HG02852 (cell line): Measurements from ENCODE around the gene MYO7A.
"Not testable (repeated sequence)": the region's sequence is repeated elsewhere in the genome, so short reads cannot be mapped to it uniquely, and the experiment has no call there.

Source experiments
- ATAC-seq: cut with Tn5 transposase; IDR thresholded peaks from one replicate; pipeline ENCODE4 v1.9.1; 2021; ENCODE audit warnings: mild to moderate bottlenecking, moderate library complexity; ENCODE audit not compliant: unreplicated experiment

Gene MYO7A

DNA sequence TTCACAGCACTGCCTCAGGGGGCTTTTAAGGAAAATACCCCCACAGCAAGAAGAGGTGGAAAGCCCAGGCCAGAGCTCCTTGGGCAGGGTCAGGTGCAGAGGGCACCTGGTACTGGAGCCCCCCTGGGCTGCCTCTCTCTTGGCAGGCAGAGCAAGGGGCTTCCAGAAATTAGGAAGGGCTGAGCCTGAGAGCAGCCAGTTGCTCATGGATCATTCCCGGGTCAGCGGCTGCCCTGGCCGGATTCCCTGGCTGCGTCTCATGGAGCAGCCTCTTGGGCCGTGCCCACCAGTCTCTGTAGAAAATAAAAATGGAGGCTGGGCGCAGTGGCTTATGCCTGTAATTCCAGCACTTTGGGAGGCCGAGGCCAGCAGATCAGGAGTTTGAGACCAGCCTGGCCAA lies 35.7 kb upstream of the MYO7A start:
- no peak for ATAC-seq

DNA sequence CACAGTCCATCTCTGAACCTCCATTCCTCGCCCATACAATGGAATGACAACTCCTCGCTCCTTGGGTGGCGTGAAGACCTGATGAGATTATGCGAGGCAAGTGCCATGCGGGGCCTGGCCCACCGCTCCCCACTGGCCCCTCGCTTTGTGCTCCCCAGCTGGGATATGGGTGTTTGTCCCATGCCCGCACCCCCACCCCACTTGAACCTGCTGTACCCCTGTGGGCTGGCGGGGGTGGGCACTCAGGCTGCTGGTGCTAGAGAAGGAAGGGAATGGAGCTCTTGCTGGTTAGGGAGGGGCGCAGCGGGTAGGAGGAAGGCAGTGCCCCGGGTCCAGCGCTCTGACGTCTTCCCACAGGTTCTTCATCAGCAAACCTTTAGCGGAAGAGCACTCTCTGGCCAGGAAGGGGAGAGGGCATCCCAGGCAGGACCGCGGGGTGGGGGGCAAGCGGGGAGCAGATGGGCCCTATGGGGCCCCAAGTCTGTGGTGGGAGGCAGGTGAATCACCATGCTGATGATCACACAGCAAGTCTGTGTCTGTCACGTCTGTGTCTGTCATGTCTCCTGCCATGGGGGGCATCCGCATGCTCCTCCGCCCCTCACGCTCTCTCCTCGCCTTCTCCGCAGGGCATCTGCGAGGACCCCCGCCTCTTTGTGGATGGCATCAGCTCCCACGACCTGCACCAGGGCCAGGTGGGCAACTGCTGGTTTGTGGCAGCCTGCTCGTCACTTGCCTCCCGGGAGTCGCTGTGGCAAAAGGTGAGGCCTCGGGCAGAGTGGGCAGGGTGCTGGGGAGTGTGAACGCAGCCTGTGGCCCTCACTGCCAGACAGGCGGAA lies 34.8 kb upstream of the MYO7A start:
- ATAC-seq: no peak

DNA sequence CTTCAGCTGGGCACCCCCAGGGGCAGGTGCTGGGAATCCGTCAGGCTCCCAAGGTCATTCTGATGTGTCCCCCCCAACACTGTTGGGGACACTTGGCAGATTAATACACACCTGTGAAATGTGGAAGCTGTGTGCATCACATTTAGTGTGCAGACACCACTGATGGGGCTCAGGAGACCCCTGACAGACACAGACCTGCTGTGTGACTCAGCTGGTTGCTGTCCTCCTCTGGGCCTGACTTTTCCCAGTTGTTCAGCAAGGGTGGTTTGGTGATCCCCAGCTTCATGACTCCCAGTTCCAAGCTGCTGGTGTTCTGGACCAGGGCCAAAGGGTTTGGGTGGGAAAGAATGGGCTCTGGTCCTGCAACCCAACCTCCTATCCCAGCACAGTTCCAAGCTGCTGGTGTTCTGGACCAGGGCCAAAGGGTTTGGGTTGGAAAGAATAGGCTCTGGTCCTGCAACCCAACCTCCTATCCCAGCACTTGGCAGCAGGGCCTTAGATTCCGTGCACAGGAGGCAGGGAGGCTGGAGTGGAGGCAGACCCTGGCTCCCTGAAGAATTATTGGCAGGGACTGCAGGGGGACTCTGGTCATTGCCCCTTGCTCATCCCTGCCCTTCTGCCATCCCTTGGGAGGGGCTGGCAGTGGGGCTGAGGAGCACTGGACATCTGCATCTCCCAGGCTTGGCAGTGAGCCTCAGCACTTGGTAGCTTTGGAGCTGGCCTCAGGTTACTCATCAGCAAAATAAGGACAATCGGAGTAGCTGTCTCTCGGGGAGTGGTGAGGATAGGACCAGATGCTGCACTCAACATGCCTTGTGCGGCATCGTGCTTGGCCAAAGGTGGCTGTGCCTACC lies 33.8 kb upstream of the MYO7A start:
- no peak for ATAC-seq

DNA sequence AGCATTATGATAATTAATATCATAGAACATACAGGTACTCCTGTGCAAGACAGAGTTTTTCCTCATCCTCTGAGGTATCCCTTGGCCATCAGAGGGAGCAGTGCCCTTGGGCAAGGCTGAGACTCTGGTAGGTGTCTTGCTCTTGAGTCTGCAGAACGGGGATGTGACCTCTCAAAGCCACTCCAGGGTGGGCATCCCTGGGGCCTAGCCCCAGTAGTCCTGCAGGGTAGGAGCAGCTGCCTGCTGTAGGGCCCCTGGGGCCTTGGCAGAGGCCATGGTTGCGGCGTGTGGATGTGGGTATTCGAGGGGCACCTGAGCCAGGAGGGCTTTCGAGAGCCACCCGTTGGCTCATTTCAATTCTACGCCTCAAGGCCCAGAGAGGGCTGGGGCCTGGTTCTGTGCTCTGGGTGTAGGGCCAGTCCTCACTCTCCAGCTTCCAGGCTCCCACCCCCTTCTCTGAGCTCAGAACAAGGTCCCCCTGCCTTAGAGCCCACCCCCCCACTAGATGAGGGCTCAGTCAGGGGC lies 33.1 kb upstream of the MYO7A start:
- no peak for ATAC-seq

DNA sequence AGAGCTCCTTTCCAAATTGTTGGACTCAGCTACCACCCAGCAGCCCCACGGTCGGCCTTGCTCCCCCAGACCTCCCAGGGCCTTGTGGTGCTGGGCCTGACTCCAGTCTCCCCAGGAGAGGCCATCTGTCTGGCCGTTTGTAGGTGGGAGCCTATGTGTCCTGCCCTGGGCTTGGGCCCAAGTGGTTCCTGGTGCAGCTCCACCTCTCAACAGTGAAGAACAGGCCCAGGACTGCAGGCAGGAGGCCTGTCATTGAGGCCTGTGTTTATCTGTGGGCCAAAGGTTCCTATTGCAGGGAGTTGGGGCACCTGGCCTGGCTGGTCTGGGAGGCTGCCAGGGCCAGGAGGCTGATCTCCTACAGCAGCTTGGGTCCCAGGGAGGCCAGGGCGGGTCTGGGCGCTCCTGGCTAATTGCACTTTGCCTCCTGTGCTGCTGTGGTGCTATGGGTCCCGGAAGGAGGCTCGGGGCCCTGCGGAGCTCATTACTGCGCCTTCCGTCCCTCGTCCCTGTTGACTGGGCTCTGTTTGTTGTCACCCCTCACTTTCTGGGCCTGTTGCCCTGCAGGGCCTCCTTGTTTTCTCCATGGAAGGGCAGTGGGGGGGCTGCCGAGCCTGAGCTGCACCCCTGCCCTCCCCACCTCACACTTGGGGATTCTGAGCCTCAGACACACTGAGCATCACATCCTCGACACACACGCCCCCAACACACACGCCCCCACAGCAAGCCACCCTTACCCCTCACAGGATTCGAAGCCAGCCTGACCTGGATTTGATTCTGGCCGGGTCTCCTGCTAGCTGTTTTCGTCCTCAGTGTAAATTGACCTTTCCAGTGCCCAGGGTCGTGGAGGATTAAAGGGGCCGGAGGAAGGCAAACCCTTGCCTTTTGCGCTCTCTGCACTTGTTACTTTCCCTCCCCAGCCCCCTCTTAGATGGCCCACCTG lies 32.2 kb upstream of the MYO7A start:
- ATAC-seq: no peak

DNA sequence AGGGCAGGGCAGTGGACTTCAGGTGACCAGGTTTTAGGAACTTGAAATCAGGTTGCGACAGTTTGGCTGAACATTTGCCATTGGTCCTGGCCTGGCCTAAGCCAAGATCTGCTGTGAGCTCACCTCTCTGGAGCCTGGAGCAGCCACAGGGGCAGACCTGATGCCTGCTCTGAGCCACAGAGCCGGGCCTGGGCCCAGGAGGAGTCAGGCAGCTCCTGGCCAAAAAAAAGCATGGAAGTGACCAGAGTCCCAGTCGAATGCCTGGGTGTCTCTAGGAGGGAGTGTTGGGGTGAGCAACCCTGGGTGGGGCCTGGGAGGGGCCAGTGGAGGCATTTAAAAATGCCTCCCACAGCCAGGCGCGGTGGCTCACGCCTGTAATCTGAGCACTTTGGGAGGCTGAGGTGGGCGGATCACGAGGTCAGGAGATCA lies 31.4 kb upstream of the MYO7A start:
- ATAC-seq: no peak

DNA sequence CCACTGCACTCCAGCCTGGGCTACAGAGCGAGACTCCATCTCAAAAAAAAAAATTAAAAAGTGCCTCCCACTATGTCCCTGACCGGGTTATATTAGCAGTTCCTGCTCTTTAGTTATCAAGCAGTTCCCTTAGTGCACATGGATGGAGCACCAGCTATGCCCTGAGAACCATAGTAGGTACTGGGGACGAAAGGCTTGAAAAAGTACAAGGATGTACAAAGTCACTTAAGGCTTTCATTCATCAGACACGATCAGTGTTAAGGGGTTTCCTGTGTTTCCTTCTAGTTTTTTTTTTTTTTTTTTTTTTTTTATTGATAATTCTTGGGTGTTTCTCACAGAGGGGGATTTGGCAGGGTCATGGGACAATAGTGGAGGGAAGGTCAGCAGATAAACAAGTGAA lies 30.9 kb upstream of the MYO7A start:
- ATAC-seq: not testable (repeated sequence)

DNA sequence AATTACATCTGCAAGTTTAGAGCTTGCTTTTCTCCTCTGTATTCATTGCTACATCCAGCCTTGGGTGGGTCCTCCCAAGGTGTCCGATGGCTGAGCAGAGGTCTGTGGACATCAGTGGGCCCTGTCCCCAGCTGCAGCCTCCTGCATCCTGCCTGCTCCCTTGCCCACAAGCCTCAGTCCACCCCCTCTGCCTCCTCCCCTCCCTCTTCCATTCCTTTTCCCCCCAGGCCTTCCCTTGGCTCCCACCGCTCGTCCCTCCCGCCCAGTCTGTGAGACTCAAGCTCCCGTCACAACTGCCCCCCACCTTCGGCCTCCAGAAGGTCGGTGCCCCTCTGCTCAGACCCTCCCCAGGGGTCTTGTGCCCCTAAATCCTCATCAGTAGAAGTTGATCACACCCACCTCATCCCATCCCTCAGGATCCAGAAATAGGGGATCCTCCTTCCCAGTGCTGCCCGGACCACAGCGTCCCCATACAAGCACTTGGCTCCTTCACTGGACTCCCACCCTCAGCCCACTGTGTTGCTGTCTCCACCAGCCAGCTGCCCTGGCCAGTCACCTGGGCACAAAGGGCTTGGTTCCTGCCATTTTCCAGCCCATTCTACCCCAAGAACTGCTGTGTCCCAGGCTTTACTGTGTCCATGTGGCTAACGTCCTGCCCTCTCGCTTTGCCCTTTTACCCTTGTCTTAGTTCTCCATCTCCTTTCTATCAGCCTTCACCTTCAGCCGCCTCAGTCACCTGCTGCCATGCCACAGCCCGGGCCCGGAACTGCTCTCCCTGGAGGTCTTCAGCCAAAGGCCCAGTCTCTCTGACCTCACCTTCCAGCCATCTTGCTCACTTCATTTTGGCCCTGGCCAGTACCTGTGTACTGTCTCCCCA lies 27.6 kb upstream of the MYO7A start:
- no peak for ATAC-seq

DNA sequence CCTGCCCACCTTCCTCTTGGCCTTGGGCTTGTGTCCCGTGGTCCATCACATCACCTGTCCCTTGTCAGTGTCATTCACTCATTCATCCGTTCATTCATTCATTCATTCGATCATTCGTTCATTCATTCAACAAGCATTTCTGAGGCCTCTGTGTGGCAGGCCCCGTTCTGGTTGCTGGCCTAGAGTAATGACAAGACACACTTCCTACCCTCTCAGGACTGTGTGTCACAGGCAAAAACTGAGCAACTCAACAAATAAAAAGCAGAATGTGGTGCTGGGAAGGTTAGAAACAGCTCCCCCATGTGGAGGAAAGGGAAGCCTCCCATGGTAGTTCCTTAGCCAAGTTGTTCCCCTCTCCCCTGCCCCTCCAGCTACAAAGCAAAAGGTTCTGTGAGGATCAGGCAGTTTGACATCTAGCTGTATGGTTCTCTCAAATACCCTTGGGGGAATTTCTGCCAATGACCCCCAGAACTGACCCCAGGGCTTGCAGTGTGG lies 27.0 kb upstream of the MYO7A start:
- ATAC-seq: no peak

DNA sequence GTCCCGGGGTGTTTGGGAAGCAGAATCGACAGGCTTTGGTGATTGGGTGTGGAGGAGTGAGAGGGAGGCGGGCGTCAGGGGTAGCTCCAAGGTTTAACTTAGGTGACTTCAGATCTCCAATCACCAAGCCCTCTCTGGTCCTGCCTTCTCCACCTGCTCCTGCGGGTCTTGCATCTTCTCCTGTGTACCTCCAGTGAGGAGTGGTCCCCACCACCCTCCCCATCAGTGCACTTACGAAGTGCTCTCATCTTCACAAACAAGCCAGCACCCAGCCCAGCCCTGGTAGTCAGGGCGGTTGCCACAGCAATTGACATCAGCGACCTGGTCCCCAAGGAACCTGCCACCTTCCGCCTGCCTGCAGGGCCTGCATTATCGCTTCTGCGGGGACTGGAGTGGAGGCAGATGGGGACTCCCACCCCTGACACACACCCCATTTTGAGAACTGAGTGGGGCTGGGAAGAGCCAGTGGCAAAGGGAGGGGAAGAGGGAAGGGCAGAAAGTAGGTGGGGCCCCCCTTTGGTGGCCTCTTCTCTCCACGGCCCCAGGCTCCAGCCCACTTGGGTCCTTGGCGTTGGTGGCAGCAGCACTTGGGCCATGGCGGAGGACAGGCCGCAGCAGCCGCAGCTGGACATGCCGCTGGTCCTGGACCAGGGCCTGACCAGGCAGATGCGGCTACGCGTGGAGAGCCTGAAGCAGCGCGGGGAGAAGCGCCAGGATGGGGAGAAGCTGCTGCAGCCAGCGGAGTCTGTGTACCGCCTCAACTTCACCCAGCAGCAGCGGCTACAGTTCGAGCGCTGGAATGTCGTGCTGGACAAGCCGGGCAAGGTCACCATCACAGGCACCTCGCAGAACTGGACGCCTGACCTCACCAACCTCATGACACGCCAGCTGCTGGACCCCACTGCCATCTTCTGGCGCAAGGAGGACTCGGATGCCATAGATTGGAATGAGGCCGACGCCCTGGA lies 25.5 kb upstream of the MYO7A start, which contains the start of gene OMP:
Gene OMP, plus strand, starts transcription at position 595 of the 965 bp plus-strand sequence. Its CDS starts 0 bp downstream, at position 595.
- no peak for ATAC-seq

DNA sequence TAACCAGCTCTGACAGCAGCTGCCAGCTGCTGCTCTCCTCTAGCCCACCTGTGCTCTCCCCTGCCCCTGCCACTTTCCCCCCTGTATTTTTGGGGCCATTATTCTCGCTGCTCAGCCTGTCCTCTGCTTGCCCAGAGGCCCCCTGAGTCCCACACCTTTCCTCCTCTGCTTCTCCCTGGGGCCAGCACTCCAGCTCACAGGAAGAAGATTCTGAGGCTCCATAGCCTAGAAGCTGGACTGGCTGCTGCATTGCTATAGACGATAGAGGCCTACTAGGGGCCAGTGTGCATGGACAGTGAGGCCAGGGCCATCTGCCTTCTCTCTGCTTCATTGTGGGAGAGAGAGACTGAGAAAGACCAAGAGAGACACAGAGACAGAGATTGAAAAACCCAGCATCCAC lies 24.7 kb upstream of the MYO7A start:
- no peak for ATAC-seq

DNA sequence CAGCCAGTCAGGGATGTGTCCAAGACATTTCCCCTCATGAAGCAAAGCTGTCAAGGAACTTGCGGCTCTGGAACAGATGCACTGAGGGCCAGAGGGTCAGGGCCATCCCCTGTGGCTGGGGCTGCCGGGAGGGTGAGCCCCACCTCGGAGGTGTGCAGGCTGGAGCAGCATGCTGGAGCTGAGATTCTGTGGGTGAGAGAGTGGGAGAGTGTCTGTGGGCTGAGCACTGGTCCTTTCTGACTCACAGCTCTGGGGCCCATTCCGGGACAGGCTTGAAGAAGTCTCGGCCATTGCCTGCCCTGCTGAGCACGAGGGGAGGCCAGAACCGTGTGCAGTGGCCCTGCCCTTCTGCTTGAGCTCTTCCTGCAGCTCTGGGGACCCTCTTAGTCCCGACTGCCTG lies 23.3 kb upstream of the MYO7A start:
- no peak for ATAC-seq

DNA sequence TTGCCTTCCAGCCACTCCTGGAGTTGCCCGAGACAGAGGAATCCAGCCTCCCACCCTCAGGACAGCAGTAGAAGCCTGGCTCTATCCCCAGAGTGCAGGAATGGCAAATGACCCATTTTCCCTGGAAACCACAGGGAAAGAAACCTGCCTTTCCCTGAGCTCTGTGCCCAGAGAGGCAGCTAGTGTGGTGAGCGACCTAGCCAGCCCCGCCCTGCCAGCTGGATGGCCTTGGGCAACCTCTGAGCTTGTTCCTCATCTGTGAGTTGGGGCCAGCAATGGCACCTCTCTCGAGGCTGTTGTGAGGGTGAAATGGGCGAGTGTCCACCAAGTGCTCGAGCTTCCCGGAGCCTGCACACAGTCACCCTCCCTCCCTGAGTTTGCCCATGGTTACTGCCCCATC lies 21.7 kb upstream of the MYO7A start:
- no peak for ATAC-seq

DNA sequence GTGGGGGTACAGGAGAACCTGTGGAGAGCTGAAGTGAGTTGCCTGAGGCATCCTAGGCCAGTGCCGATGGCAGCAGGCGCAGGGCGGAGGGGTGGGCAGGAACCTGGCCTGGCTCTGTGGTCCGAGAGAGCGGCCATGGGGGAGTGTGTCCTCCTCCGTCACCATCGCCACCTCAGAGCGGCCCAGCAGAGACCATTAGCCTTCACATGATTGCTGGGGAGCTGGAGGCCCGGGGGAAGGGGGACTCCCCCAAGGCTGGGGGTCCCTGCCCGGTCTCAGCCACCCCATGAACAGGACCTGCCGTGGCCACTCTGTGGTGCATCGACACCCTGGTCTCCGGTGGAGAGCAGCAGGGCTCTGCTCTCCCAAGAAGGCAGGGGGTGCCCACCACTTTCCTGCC lies 21.3 kb upstream of the MYO7A start:
- ATAC-seq: no peak

DNA sequence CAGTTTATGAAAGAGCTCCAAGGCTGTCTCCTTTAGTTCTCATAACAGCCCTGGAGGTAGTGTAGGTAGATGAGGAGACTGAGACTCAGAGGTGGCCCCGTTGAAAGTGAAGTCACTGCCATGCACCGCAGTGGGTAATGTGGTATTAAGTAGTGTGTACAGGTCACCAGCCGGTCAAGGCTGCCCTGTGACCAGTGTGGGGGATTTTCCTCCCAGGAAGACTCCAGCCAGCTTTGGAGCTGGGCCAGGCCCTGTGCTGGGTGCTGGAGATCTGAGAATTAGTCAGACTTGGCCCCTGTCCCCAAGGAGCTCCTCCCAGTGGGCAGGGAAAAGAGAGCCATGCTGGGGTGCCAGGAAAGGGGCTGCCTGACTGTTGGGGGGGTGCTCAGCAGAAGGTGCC lies 20.1 kb upstream of the MYO7A start:
- ATAC-seq: no peak

DNA sequence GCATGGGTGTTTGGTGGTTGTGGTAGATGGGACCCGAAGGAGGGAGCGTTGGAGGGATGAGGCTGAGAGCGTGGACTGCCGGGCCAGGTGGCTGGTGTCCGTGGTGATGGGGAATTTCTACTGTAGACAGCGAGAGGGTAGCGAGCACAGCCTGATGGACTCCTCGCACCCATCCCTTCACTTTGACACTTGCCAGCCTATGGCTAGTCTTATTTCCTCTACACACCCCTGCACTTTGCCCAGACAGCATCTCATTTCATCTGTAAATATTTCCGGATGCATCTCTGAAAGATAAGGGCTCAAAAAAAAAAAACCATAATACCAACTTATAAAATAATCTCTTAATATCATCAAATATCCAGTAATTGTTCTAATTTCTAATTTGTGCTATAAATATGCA lies 19.6 kb upstream of the MYO7A start:
- ATAC-seq: no peak

DNA sequence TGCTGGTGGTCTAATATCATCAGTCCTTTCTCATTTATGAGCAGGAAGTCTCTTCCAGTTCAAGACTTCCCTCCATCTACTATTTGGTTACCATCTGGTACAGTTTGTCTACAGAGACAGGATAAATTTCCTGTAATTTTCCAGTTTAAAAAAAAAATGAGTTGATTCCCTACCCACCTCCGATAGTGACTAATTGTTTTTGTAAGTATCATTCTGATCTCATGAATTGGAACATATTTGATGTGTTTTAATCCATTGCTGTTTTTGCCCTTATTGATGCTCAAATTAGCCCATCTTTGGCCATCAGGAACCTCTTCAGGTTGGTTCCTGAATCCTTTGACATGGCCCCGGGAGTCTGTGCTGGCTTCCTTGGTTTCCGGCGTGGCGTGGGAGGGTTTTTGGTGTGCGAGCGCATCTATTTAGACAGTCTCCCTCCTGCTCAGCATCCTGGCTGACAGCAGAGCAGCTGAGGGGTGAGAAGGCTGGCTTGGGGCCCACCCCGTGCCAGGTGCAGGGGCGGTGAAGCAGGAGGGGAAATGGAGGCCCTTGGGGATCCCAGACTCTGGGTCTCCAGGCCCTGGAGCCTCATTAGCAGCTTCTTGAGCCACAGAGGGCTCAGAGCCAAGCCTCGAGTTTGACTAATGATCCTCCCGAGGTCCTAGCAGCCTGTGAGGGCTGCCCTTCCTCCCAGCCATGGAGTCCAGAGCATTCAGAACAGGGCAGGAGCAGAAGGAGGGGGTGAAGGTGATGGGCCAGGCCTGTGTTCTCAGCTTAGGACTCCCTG lies 18.6 kb upstream of the MYO7A start:
- no peak for ATAC-seq

DNA sequence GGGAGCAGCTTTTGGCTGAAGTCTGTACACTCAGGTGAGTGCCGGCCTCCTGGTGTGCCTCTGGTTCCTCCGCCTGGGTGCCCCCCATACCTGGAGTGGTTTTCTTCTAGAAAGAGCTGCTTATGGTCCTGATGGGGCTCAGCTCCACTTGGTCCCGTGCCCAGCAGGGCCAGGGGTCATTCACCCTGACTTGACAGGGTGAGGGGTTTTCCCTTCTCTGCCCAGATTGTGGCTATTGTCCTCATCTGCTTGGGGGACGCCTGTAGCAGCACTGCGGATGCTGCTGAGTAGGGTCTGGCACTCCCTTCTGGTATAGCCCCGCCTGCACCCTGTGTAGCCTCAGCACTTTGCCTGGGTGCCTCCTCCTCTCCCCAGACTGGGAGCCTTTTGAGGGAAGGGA lies 17.2 kb upstream of the MYO7A start:
- ATAC-seq: no peak
